Caco-2 (cell line): ENCODE results near the gene C16orf96. TPM values are rescaled to one million over a fixed set of nuclear protein-coding genes. Genes with fewer than 3 reads are reported as not detected.

Source experiments
- BruUV-seq: library from RNA; stranded (reverse); fragments of 400-500 nt; replicated peaks from 2 replicates; lab custom pipeline; 2021; lab: Mats Ljungman, UMichigan
- CTCF ChIA-PET: fragments of 300-600 bp; sonication (Branson Sonifier 250); formaldehyde crosslinking; loops from one replicate; lab custom pipeline; 2022; ENCODE audit warnings: antibody characterized with exemption; lab: Charles Lee
- POLR2A ChIA-PET: fragments of 300-600 bp; sonication (Branson Sonifier 250); formaldehyde crosslinking; loops from one replicate; lab custom pipeline; 2022; ENCODE audit warnings: antibody characterized with exemption; lab: Charles Lee
- DNase-seq, 2 experiments: peaks; one replicate each; pipeline versions ENCODE4 v3.0.0 to v3.0.0-alpha.2; 2020 to 2022
- H3K27me3 ChIP-seq: replicated peaks from 2 replicates; pipeline ENCODE4 v1.6.0; 2011; ENCODE audit warnings: low read length; ENCODE audit not compliant: control insufficient read depth, insufficient read depth
- H3K36me3 ChIP-seq: 2 replicates; pipeline ENCODE4 v1.5.1; 2011; ENCODE audit warnings: low read length; ENCODE audit not compliant: control insufficient read depth, insufficient read depth
- H3K4me1 ChIP-seq: fragments of 250-450 bp; sonication (Bioruptor Pico); 2 replicates; pipeline ENCODE4 v1.5.1; 2020; ENCODE audit warnings: mild to moderate bottlenecking
- H3K4me3 ChIP-seq: 2 replicates; pipeline ENCODE4 v1.5.1; 2011; ENCODE audit warnings: low read depth, mild to moderate bottlenecking, control low read depth, low read length
- H3K9me3 ChIP-seq: fragments of 250-450 bp; sonication (Bioruptor Pico); 2 replicates; pipeline ENCODE4 v1.5.1; 2020; ENCODE audit warnings: mild to moderate bottlenecking, moderate library complexity
- H3K27ac Mint-ChIP-seq: one replicate; pipeline ENCODE4 v1.8.0; 2022; ENCODE audit warnings: mixed read lengths; ENCODE audit not compliant: unreplicated experiment
- H3K27me3 Mint-ChIP-seq: one replicate; pipeline ENCODE4 v1.8.0; 2022; ENCODE audit warnings: mixed read lengths; ENCODE audit not compliant: insufficient read depth, unreplicated experiment
- H3K36me3 Mint-ChIP-seq: one replicate; pipeline ENCODE4 v1.8.0; 2022; ENCODE audit warnings: mild to moderate bottlenecking, mixed read lengths; ENCODE audit not compliant: insufficient read depth, unreplicated experiment
- H3K4me1 Mint-ChIP-seq: one replicate; pipeline ENCODE4 v1.8.0; 2022; ENCODE audit warnings: low read depth, mixed read lengths; ENCODE audit not compliant: unreplicated experiment
- H3K4me3 Mint-ChIP-seq: one replicate; pipeline ENCODE4 v1.8.0; 2022; ENCODE audit warnings: mild to moderate bottlenecking, moderate library complexity, mixed read lengths; ENCODE audit not compliant: unreplicated experiment
- H3K9me3 Mint-ChIP-seq: one replicate; pipeline ENCODE4 v1.8.0; 2022; ENCODE audit warnings: mixed read lengths; ENCODE audit not compliant: unreplicated experiment
- CTCF ChIP-seq, 2 experiments: fragments of 200-600 bp in 1 of 2; IDR thresholded peaks; 1 replicate in 1 of 2; 2 replicates in 1 of 2; pipeline versions ENCODE4 v1.5.1 to v1.8.0; 2011 to 2022; ENCODE audit warnings: antibody characterized with exemption in 1 of 2, control low read depth in 1 of 2, inconsistent platforms in 1 of 2, low read depth in 1 of 2, low read length in 1 of 2, mild to moderate bottlenecking in 1 of 2, moderate library complexity in 1 of 2; ENCODE audit not compliant: insufficient read depth in 1 of 2, severe bottlenecking in 1 of 2, unreplicated experiment in 1 of 2
- intact Hi-C: fragments of 100-400 bp; cut with micrococcal nuclease; formaldehyde crosslinking; loops from one replicate; pipeline ENCODE4 v1.10.0; 2022; ENCODE audit not compliant: unreplicated experiment
- total RNA-seq: library from RNA; stranded (reverse); gene quantifications from 2 replicates; pipeline ENCODE4 v1.2.3, GENCODE V29; 2022

The C16orf96 gene
- total RNA-seq, 1 experiment from 2014 or later = 0.11 TPM

GRCh38 chr16:4580250-4580649 lies 24.1 kb downstream of the C16orf96 start:
- Mint-ChIP-seq H3K4me1 (no peaks in the 10 kb centered on the region), H3K27me3 (no peaks in the 10 kb centered on the region), H3K4me3 (no peak overlapping the region), H3K36me3 (no peaks in the 10 kb centered on the region), H3K27ac (no peak overlapping the region), H3K9me3 (no peaks in the 10 kb centered on the region)
- no peak overlapping the region for H3K4me3 ChIP-seq
- no peak for TF ChIP-seq CTCF (IDR thresholded peaks at IDR 0.05; ENCODE audit: insufficient read depth in 1 of 2, low read depth in 1 of 2, low read length in 1 of 2, severe bottlenecking in 1 of 2, unreplicated experiment in 1 of 2)
- no peak for DNase-seq
- H3K36me3 ChIP-seq = no peaks in the 10 kb centered on the region
- ChIA-PET CTCF (no interaction called here), POLR2A (no interaction called here)
- intact Hi-C loops = no loop called here
- no peaks in the 10 kb centered on the region for H3K9me3 ChIP-seq
- no peaks in the 10 kb centered on the region for H3K4me1 ChIP-seq
- H3K27me3 ChIP-seq = no peaks in the 10 kb centered on the region
- no TSS peak for BruUV-seq

GRCh38 chr16:4583906-4584305 lies 27.8 kb downstream of the C16orf96 start:
- H3K4me3 Mint-ChIP-seq = no peak overlapping the region
- H3K4me1 ChIP-seq = no peaks in the 10 kb centered on the region
- ChIA-PET CTCF (no interaction called here), POLR2A (no interaction called here)
- TF ChIP-seq CTCF (IDR thresholded peaks at IDR 0.05; ENCODE audit: insufficient read depth in 1 of 2, low read depth in 1 of 2, low read length in 1 of 2, severe bottlenecking in 1 of 2, unreplicated experiment in 1 of 2) = no peak
- H3K4me1 Mint-ChIP-seq = peaks cover 6% of the 10 kb centered on the region
- intact Hi-C loops = no loop called here
- no peak overlapping the region for H3K4me3 ChIP-seq
- no TSS peak for BruUV-seq
- peaks cover 4% of the 10 kb centered on the region for H3K27me3 Mint-ChIP-seq
- no peak for DNase-seq
- H3K9me3 Mint-ChIP-seq = no peaks in the 10 kb centered on the region
- no peaks in the 10 kb centered on the region for H3K36me3 ChIP-seq
- no peaks in the 10 kb centered on the region for H3K9me3 ChIP-seq
- no peaks in the 10 kb centered on the region for H3K36me3 Mint-ChIP-seq
- no peak overlapping the region for H3K27ac Mint-ChIP-seq
- H3K27me3 ChIP-seq = no peaks in the 10 kb centered on the region

GRCh38 chr16:4586291-4586690 lies 30.2 kb downstream of the C16orf96 start:
- intact Hi-C loops = no loop called here

More at GRCh38 chr16:4586291-4586690, 30.2 kb downstream of the C16orf96 start:
- no TSS peak for BruUV-seq
- DNase-seq = no peak
- no peaks in the 10 kb centered on the region for H3K9me3 ChIP-seq
- Mint-ChIP-seq H3K27me3 (peaks cover 4% of the 10 kb centered on the region), H3K4me3 (no peak overlapping the region), H3K9me3 (no peaks in the 10 kb centered on the region), H3K27ac (no peak overlapping the region), H3K4me1 (peaks cover 6% of the 10 kb centered on the region), H3K36me3 (no peaks in the 10 kb centered on the region)
- H3K27me3 ChIP-seq = no peaks in the 10 kb centered on the region
- ChIA-PET POLR2A (no interaction called here), CTCF (interaction anchor here (0.6 to 2.0 kb wide), 6 partner anchors 38 to 68 kb away, joined by 3 to 8 read pairs (median 4); partner anchors contain the start of genes CDIP1 and MGRN1)
- H3K36me3 ChIP-seq = no peaks in the 10 kb centered on the region
- H3K4me3 ChIP-seq = no peak overlapping the region
- TF ChIP-seq CTCF (IDR thresholded peaks at IDR 0.05; ENCODE audit: insufficient read depth in 1 of 2, low read depth in 1 of 2, low read length in 1 of 2, severe bottlenecking in 1 of 2, unreplicated experiment in 1 of 2) = no peak
- H3K4me1 ChIP-seq = no peaks in the 10 kb centered on the region
